Gastrocnemius medialis (tissue), 4 donors: ENCODE results near the gene MRPL50.

Experiments
- POLR2A ChIP-seq, 2 donors: fragments of 450-650 bp; IDR thresholded peaks; one replicate each; pipeline ENCODE4 v1.6.1; 2017; ENCODE audit warnings: antibody characterized with exemption in 2 of 2, mild to moderate bottlenecking in 2 of 2, moderate library complexity in 2 of 2
- TF ChIP-seq, protein P1 (sequence below), 5 experiments: fragments of 450-650 bp in 3 of 5; fragments of 200-600 bp in 2 of 5; sonication (generic) in 2 of 5; IDR thresholded peaks in 4 of 5; conservative IDR thresholded peaks in 1 of 5; 1 replicate in 4 of 5; 2 replicates in 1 of 5; pipeline ENCODE4 v1.5.1; 2016 to 2019; ENCODE audit warnings: antibody characterized with exemption in 5 of 5, mild to moderate bottlenecking in 3 of 5, moderate library complexity in 3 of 5

GRCh38 chr9:101380295-101380694, 18.1 kb downstream of the MRPL50 start:
- TF ChIP-seq POLR2A (IDR thresholded peaks at IDR 0.05), result no peak
- TF ChIP-seq, protein P1, sequence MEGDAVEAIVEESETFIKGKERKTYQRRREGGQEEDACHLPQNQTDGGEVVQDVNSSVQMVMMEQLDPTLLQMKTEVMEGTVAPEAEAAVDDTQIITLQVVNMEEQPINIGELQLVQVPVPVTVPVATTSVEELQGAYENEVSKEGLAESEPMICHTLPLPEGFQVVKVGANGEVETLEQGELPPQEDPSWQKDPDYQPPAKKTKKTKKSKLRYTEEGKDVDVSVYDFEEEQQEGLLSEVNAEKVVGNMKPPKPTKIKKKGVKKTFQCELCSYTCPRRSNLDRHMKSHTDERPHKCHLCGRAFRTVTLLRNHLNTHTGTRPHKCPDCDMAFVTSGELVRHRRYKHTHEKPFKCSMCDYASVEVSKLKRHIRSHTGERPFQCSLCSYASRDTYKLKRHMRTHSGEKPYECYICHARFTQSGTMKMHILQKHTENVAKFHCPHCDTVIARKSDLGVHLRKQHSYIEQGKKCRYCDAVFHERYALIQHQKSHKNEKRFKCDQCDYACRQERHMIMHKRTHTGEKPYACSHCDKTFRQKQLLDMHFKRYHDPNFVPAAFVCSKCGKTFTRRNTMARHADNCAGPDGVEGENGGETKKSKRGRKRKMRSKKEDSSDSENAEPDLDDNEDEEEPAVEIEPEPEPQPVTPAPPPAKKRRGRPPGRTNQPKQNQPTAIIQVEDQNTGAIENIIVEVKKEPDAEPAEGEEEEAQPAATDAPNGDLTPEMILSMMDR (IDR thresholded peaks at IDR 0.05 in 4 of 5, conservative IDR thresholded peaks at IDR 0.05 in 1 of 5), result no peak
